ENCODE data around the gene EFNB2.

Gene EFNB2

DNA sequence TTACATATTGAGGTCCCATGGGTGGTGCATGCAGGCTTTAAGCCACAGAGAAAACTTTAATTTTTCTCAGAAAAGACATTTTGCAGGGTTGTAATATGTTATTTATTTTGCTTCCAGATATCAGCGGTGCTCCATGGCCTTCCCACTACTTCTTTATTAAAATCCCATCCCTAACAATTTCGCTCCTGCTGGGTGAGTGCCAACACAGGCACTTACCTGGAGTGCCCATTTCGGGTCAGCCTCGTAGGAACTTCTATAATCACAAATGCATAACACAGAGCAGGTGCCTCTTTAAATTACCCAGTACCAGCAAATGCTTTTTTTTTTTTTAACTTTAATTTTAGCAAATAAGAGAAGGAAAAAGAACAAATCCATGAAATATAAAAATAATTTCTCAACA is 86.4 kb downstream of the EFNB2 start:
- no peak for DNase-seq (ENCODE audit: low spot score)

GRCh38 chr13:106445996-106446395 is 89.5 kb downstream of the EFNB2 start:
- no peak for DNase-seq (ENCODE audit: low spot score)

DNA sequence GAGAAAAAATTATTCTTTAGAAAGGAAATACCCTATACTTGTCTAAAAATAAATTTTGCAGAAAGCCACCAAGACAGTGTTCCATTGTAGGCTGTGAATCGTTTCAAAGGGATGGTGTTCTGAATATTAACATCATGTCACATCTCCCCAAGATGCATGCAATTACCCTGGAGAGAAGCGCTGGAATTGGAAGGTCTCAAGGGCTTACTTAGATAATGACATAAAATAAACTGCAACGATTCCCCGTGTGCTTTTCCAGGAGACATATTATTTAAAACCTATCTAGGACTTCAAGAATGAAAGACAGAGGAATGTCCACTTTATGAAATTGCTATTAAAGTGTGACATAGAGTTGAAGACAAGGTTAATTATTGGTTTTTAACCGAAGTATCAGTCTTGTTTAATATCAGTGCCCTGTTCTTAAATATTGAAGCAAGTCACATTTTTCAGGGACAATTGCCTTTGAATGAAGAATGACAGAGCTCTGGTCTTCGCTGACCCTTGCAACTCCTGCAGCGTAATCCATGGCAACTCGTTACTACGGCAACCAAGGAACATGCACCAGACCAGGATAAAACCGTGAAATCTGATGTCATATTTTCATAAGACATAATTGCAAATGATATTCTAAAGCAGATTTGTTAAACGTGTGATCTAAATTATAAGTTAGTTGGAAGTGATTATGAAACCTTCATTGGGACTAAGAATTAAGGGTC is 91.7 kb downstream of the EFNB2 start:
- no peak for DNase-seq (ENCODE audit: low spot score)

GRCh38 chr13:106440866-106441265 is 94.6 kb downstream of the EFNB2 start:
- no peak for DNase-seq (ENCODE audit: low spot score)
